ENCODE measurements around the gene CENPW.

CENPW gene

GRCh38 chr6:126374372-126374771 lies 34.5 kb downstream of the CENPW start:
- DNase-seq, result no peak

- no peak for DNase-seq
Measured at GRCh38 chr6:126376682-126377081, 36.8 kb downstream of the CENPW start.

- DNase-seq, result no peak
Measured at GRCh38 chr6:126377594-126378153, 37.8 kb downstream of the CENPW start.

GRCh38 chr6:126380072-126380583 lies 40.2 kb downstream of the CENPW start:
- DNase-seq, result no peak

GRCh38 chr6:126381498-126381897 lies 41.6 kb downstream of the CENPW start:
- DNase-seq, result no peak

GRCh38 chr6:126383203-126383602 lies 43.3 kb downstream of the CENPW start:
- no peak for DNase-seq

- DNase-seq, result no peak
Measured at GRCh38 chr6:126385536-126385935, 45.6 kb downstream of the CENPW start.

GRCh38 chr6:126388104-126388598 lies 48.2 kb downstream of the CENPW start:
- DNase-seq, result no peak

- DNase-seq, result no peak
Measured at GRCh38 chr6:126396131-126396530, 56.2 kb downstream of the CENPW start.

All from midbrain (tissue), 1 donor.